GM20000 (cell line): ENCODE measurements around the gene TMEM51.

Experiments
- DNase-seq: peaks from one replicate; pipeline ENCODE4 v3.0.0; 2012; ENCODE audit warnings: low spot score
- CTCF ChIP-seq: IDR thresholded peaks from 2 replicates; pipeline ENCODE4 v1.5.1; 2012; ENCODE audit warnings: mild to moderate bottlenecking, control low read depth; ENCODE audit errors: extremely low read depth, missing control alignments

The TMEM51 gene

GRCh38 chr1:15212954-15213291, 59.4 kb downstream of the TMEM51 start:
- TF ChIP-seq CTCF, result no peak
- no peak for DNase-seq

GRCh38 chr1:15213341-15213821, 59.8 kb downstream of the TMEM51 start:
- DNase-seq, result no peak
- TF ChIP-seq CTCF, result no peak

- TF ChIP-seq CTCF, result no peak
- no peak for DNase-seq
Observed at GRCh38 chr1:15214527-15214926, 61.0 kb downstream of the TMEM51 start.

- no peak for TF ChIP-seq CTCF
- DNase-seq, result no peak
Observed at GRCh38 chr1:15215116-15215515, 61.6 kb downstream of the TMEM51 start.

- DNase-seq, result no peak
- no peak for TF ChIP-seq CTCF
Observed at GRCh38 chr1:15217654-15218053, 64.1 kb downstream of the TMEM51 start.

- no peak for TF ChIP-seq CTCF
- DNase-seq, result no peak
Observed at GRCh38 chr1:15218287-15219279, 65.0 kb downstream of the TMEM51 start.

GRCh38 chr1:15219280-15220023, 65.9 kb downstream of the TMEM51 start:
- no peak for DNase-seq
- TF ChIP-seq CTCF, result no peak
